K562 (cell line): ENCODE results near the gene ITGAE. TPM values are rescaled to one million over a fixed set of nuclear protein-coding genes. Genes with fewer than 3 reads are reported as not detected.

ENCODE experiments used
- BHLHE40 ChIP-seq: IDR thresholded peaks from 2 replicates; pipeline ENCODE4 v1.6.1; 2011; ENCODE audit warnings: low read length, improper control_type of control experiment
- EHMT2 ChIP-seq: fragments of 450-650 bp; IDR thresholded peaks from 2 replicates; pipeline ENCODE4 v1.6.1; 2018; ENCODE audit warnings: antibody characterized with exemption
- ELF1 ChIP-seq: fragments of 200-800 bp; sonication (Bioruptor generic); IDR thresholded peaks from 2 replicates; pipeline ENCODE4 v1.6.1; 2016; ENCODE audit warnings: missing genetic modification characterization, missing compliant biosample characterization
- NRF1 ChIP-seq, 2 experiments: fragments of 450-650 bp; IDR thresholded peaks in 1 of 2; conservative IDR thresholded peaks in 1 of 2; 2 replicates each; pipeline ENCODE4 v1.6.1; 2014; ENCODE audit warnings: mild to moderate bottlenecking in 2 of 2
- PHF21A ChIP-seq: fragments of 450-650 bp; IDR thresholded peaks from 2 replicates; pipeline ENCODE4 v1.6.1; 2017; ENCODE audit warnings: low read depth, borderline replicate concordance
- PHF8 ChIP-seq: fragments of 200-600 bp; sonication (generic); IDR thresholded peaks from 2 replicates; pipeline ENCODE4 v1.6.1; 2012; ENCODE audit warnings: mixed run types, mild to moderate bottlenecking, inconsistent platforms, low read length, moderate library complexity, borderline replicate concordance
- SP1 ChIP-seq: sonication (generic); formaldehyde crosslinking; IDR thresholded peaks from 2 replicates; pipeline ENCODE4 v1.8.1; 2022; ENCODE audit warnings: mild to moderate bottlenecking, missing genetic modification reagents
- SUPT5H ChIP-seq: fragments of 450-650 bp; IDR thresholded peaks from 2 replicates; pipeline ENCODE4 v1.6.1; 2016
- TAF1 ChIP-seq: IDR thresholded peaks from 2 replicates; pipeline ENCODE4 v1.6.1; 2011; ENCODE audit warnings: mild to moderate bottlenecking, low read length, moderate library complexity; ENCODE audit not compliant: insufficient read depth, control insufficient read depth, severe bottlenecking; ENCODE audit errors: extremely low read depth
- polyA plus RNA-seq, 8 experiments: library from polyadenylated mRNA; depleted of rRNA in 4 of 8; stranded (reverse) in 5 of 8; unstranded in 3 of 8; fragments of >200 nt; fragmentation: Nextera tagmentation in 2 of 8; fragmentation: Illumina TruSeq in 1 of 8; extraction: Ambion mirVana in 2 of 8; extraction: Trizol in 1 of 8; gene quantifications; 2 replicates each; pipeline versions ENCODE4 v1.2.1 to v1.2.3, GENCODE V29; 2011 to 2014; ENCODE audit warnings: inconsistent platforms in 1 of 8, missing spikeins in 1 of 8
- total RNA-seq, 7 experiments: library from RNA; depleted of rRNA in 6 of 7; stranded (reverse); fragments of >200 nt in 6 of 7; fragmentation: Illumina TruSeq in 2 of 7; extraction: Trizol in 2 of 7; gene quantifications; 2 replicates each; pipeline versions ENCODE4 v1.2.1 to v1.2.3, GENCODE V29; 2011 to 2021; ENCODE audit warnings: low replicate concordance in 1 of 7
- TF ChIP-seq, protein P1 (sequence below): fragments of 450-650 bp; IDR thresholded peaks from 2 replicates; pipeline ENCODE4 v1.6.1; 2018; ENCODE audit warnings: mild to moderate bottlenecking, low read depth; ENCODE audit not compliant: partially characterized antibody
- TF ChIP-seq, protein P2 (sequence below): fragments of 250-450 bp; sonication (Bioruptor Pico); IDR thresholded peaks from 2 replicates; pipeline ENCODE4 v1.6.1; 2021; ENCODE audit warnings: mild to moderate bottlenecking
- TF ChIP-seq, protein P3 (sequence below): IDR thresholded peaks from 2 replicates; pipeline ENCODE4 v1.6.1; 2014; ENCODE audit warnings: antibody characterized with exemption
- TF ChIP-seq, protein P4 (sequence below), 2 experiments: fragments of 450-650 bp in 1 of 2; IDR thresholded peaks; 2 replicates each; pipeline ENCODE4 v1.6.1; 2011 to 2017; ENCODE audit warnings: low read depth in 2 of 2, antibody characterized with exemption in 1 of 2, borderline replicate concordance in 1 of 2, low read length in 1 of 2, mild to moderate bottlenecking in 1 of 2, mixed read lengths in 1 of 2; ENCODE audit not compliant: control insufficient read depth in 1 of 2
- TF ChIP-seq, protein P5 (sequence below): fragments of 200-800 bp; sonication (Bioruptor generic); IDR thresholded peaks from 2 replicates; pipeline ENCODE4 v1.6.1; 2016; ENCODE audit warnings: missing genetic modification characterization, missing compliant biosample characterization

Gene ITGAE
- total and polyA plus RNA-seq, 9 of the 15 experiments (the other 6 are each of a cell fraction or from before 2014, with no cell fraction given): 14.8 to 160 (median 27.0) TPM

DNA sequence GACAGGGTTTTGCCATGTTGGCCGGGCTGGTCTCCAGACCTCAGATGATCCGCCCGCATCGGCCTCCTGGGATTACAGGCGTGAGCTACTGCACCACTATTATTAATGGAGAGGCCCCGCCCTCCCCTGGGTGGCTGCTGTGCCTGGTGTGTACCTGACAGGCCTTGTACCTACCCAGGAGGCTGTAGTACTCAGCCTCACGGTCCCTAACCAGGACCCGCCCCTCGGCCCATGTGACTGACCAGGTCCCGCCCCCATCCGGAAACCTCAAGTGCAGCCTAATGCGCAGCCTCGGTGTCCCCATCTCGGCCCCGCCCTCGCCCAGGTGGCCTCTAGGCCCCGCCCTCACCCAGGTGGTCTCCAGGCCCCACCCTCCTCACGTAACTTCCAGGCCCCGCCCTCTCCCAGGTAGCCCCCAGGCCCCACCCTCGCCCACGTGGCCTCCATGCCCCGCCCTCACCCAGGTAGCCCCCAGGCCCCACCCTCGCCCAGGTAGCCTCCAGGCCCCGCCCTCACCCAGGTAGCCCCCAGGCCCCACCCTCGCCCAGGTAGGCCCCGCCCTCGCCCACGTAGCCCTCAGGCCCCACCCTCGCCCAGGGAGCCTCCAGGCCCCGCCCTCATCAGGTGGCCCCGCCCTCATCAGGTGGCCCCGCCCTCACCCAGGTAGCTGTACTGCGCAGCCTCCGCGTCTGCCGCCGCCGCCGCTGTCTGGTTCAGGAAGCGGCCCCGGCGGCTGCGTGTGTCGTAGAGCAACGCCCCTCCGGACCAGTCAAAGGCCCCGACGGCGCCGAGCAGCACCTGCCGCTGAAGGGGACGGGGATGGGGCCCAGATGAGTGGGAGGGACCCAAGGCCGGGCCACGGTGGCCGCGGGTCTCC, 46.3 kb downstream of the ITGAE start (continued):
- peak; percentile 38 for TF ChIP-seq TAF1
- TF ChIP-seq, protein P1, sequence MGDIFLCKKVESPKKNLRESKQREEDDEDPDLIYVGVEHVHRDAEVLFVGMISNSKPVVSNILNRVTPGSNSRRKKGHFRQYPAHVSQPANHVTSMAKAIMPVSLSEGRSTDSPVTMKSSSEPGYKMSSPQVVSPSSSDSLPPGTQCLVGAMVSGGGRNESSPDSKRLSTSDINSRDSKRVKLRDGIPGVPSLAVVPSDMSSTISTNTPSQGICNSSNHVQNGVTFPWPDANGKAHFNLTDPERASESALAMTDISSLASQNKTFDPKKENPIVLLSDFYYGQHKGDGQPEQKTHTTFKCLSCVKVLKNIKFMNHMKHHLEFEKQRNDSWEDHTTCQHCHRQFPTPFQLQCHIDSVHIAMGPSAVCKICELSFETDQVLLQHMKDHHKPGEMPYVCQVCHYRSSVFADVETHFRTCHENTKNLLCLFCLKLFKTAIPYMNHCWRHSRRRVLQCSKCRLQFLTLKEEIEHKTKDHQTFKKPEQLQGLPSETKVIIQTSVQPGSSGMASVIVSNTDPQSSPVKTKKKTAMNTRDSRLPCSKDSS: no peak
- TF ChIP-seq BHLHE40: no peak
- no peak for TF ChIP-seq EHMT2
- peak; percentile 89 to 91 for TF ChIP-seq NRF1 (conservative IDR thresholded peaks at IDR 0.05 in 1 of 2, IDR thresholded peaks at IDR 0.05 in 1 of 2)
- peak; percentile 74; the same call in 1 of the 2 replicates for TF ChIP-seq PHF8
- TF ChIP-seq, protein P2, sequence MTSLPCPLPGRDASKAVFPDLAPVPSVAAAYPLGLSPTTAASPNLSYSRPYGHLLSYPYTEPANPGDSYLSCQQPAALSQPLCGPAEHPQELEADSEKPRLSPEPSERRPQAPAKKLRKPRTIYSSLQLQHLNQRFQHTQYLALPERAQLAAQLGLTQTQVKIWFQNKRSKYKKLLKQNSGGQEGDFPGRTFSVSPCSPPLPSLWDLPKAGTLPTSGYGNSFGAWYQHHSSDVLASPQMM (CRISPR knock-in tag): no peak
- TF ChIP-seq, protein P3, sequence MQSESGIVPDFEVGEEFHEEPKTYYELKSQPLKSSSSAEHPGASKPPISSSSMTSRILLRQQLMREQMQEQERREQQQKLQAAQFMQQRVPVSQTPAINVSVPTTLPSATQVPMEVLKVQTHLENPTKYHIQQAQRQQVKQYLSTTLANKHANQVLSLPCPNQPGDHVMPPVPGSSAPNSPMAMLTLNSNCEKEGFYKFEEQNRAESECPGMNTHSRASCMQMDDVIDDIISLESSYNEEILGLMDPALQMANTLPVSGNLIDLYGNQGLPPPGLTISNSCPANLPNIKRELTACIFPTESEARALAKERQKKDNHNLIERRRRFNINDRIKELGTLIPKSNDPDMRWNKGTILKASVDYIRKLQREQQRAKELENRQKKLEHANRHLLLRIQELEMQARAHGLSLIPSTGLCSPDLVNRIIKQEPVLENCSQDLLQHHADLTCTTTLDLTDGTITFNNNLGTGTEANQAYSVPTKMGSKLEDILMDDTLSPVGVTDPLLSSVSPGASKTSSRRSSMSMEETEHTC: no peak
- TF ChIP-seq, protein P4, sequence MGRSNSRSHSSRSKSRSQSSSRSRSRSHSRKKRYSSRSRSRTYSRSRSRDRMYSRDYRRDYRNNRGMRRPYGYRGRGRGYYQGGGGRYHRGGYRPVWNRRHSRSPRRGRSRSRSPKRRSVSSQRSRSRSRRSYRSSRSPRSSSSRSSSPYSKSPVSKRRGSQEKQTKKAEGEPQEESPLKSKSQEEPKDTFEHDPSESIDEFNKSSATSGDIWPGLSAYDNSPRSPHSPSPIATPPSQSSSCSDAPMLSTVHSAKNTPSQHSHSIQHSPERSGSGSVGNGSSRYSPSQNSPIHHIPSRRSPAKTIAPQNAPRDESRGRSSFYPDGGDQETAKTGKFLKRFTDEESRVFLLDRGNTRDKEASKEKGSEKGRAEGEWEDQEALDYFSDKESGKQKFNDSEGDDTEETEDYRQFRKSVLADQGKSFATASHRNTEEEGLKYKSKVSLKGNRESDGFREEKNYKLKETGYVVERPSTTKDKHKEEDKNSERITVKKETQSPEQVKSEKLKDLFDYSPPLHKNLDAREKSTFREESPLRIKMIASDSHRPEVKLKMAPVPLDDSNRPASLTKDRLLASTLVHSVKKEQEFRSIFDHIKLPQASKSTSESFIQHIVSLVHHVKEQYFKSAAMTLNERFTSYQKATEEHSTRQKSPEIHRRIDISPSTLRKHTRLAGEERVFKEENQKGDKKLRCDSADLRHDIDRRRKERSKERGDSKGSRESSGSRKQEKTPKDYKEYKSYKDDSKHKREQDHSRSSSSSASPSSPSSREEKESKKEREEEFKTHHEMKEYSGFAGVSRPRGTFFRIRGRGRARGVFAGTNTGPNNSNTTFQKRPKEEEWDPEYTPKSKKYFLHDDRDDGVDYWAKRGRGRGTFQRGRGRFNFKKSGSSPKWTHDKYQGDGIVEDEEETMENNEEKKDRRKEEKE (IDR thresholded peaks at IDR 0.05; ENCODE audit: borderline replicate concordance in 1 of 2, control insufficient read depth in 1 of 2, low read depth in 2 of 2, low read length in 1 of 2): no peak
- TF ChIP-seq, protein P5, sequence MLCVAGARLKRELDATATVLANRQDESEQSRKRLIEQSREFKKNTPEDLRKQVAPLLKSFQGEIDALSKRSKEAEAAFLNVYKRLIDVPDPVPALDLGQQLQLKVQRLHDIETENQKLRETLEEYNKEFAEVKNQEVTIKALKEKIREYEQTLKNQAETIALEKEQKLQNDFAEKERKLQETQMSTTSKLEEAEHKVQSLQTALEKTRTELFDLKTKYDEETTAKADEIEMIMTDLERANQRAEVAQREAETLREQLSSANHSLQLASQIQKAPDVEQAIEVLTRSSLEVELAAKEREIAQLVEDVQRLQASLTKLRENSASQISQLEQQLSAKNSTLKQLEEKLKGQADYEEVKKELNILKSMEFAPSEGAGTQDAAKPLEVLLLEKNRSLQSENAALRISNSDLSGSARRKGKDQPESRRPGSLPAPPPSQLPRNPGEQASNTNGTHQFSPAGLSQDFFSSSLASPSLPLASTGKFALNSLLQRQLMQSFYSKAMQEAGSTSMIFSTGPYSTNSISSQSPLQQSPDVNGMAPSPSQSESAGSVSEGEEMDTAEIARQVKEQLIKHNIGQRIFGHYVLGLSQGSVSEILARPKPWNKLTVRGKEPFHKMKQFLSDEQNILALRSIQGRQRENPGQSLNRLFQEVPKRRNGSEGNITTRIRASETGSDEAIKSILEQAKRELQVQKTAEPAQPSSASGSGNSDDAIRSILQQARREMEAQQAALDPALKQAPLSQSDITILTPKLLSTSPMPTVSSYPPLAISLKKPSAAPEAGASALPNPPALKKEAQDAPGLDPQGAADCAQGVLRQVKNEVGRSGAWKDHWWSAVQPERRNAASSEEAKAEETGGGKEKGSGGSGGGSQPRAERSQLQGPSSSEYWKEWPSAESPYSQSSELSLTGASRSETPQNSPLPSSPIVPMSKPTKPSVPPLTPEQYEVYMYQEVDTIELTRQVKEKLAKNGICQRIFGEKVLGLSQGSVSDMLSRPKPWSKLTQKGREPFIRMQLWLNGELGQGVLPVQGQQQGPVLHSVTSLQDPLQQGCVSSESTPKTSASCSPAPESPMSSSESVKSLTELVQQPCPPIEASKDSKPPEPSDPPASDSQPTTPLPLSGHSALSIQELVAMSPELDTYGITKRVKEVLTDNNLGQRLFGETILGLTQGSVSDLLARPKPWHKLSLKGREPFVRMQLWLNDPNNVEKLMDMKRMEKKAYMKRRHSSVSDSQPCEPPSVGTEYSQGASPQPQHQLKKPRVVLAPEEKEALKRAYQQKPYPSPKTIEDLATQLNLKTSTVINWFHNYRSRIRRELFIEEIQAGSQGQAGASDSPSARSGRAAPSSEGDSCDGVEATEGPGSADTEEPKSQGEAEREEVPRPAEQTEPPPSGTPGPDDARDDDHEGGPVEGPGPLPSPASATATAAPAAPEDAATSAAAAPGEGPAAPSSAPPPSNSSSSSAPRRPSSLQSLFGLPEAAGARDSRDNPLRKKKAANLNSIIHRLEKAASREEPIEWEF: no peak
- TF ChIP-seq ELF1 (tag): 0 out of 2 replicates have a peak, but pooled peaks have one; percentile 24
- peak; percentile 66 for TF ChIP-seq SUPT5H
- no peak for TF ChIP-seq PHF21A
- TF ChIP-seq SP1 (CRISPR knock-in tag): peak; percentile 54; the same call in 1 of the 2 replicates
